ENCODE data around the gene SGPL1.
"Not testable (repeated sequence)": the region's sequence is repeated elsewhere in the genome, so short reads cannot be mapped to it uniquely, and the experiment has no call there.

SGPL1 gene

GRCh38 chr10:70815504-70816219, at the start of gene SGPL1:
Gene SGPL1, plus strand, starts transcription at chr10:70815948. Its CDS starts 906 bp downstream, at chr10:70816854.
- H3K4me1 Mint-ChIP-seq (ENCODE audit: low read depth) = peaks cover 44% of the 10 kb centered on the region
- H3K36me3 Mint-ChIP-seq = peaks cover 9% of the 10 kb centered on the region
- H3K9me3 Mint-ChIP-seq (ENCODE audit: low read depth) = no peaks in the 10 kb centered on the region
- peak within 1 kb of the TSS; percentile 95 for H3K27ac Mint-ChIP-seq
- no peaks in the 10 kb centered on the region for H3K27me3 Mint-ChIP-seq
- peak within 1 kb of the TSS; percentile 97 for H3K4me3 Mint-ChIP-seq

- H3K36me3 Mint-ChIP-seq; H3K4me3 Mint-ChIP-seq; H3K9me3 Mint-ChIP-seq (ENCODE audit: low read depth); H3K27ac Mint-ChIP-seq; H3K27me3 Mint-ChIP-seq; H3K4me1 Mint-ChIP-seq (ENCODE audit: low read depth): not testable (repeated sequence)
Measured at GRCh38 chr10:70768026-70768685, 47.6 kb upstream of the SGPL1 start.

GRCh38 chr10:70769121-70769520, 46.6 kb upstream of the SGPL1 start:
- H3K27ac Mint-ChIP-seq = no peak overlapping the region

GRCh38 chr10:70770001-70770400, 45.7 kb upstream of the SGPL1 start:
- H3K9me3 Mint-ChIP-seq (ENCODE audit: low read depth) = no peaks in the 10 kb centered on the region
- H3K27ac Mint-ChIP-seq = no peak overlapping the region
- no peak overlapping the region for H3K4me3 Mint-ChIP-seq
- no peaks in the 10 kb centered on the region for H3K4me1 Mint-ChIP-seq (ENCODE audit: low read depth)
- H3K36me3 Mint-ChIP-seq = no peaks in the 10 kb centered on the region
- peaks cover 1% of the 10 kb centered on the region for H3K27me3 Mint-ChIP-seq

More at GRCh38 chr10:70769121-70769520, 46.6 kb upstream of the SGPL1 start:
- H3K36me3 Mint-ChIP-seq = no peaks in the 10 kb centered on the region
- no peaks in the 10 kb centered on the region for H3K9me3 Mint-ChIP-seq (ENCODE audit: low read depth)
- no peak overlapping the region for H3K4me3 Mint-ChIP-seq
- peaks cover 1% of the 10 kb centered on the region for H3K27me3 Mint-ChIP-seq
- no peaks in the 10 kb centered on the region for H3K4me1 Mint-ChIP-seq (ENCODE audit: low read depth)

- H3K4me1 Mint-ChIP-seq (ENCODE audit: low read depth); H3K27me3 Mint-ChIP-seq; H3K36me3 Mint-ChIP-seq; H3K27ac Mint-ChIP-seq; H3K9me3 Mint-ChIP-seq (ENCODE audit: low read depth); H3K4me3 Mint-ChIP-seq: not testable (repeated sequence)
Measured at GRCh38 chr10:70770516-70770915, 45.2 kb upstream of the SGPL1 start.

GRCh38 chr10:70771311-70772194, 44.2 kb upstream of the SGPL1 start:
- H3K4me1 Mint-ChIP-seq (ENCODE audit: low read depth) = no peaks in the 10 kb centered on the region
- H3K27ac Mint-ChIP-seq = no peak overlapping the region
- no peaks in the 10 kb centered on the region for H3K9me3 Mint-ChIP-seq (ENCODE audit: low read depth)
- no peak overlapping the region for H3K4me3 Mint-ChIP-seq
- no peaks in the 10 kb centered on the region for H3K36me3 Mint-ChIP-seq
- peaks cover under 1% of the 10 kb centered on the region for H3K27me3 Mint-ChIP-seq

- H3K36me3 Mint-ChIP-seq = no peaks in the 10 kb centered on the region
- H3K27me3 Mint-ChIP-seq = no peaks in the 10 kb centered on the region
- no peaks in the 10 kb centered on the region for H3K9me3 Mint-ChIP-seq (ENCODE audit: low read depth)
- no peak overlapping the region for H3K4me3 Mint-ChIP-seq
- H3K27ac Mint-ChIP-seq = no peak overlapping the region
- no peaks in the 10 kb centered on the region for H3K4me1 Mint-ChIP-seq (ENCODE audit: low read depth)
Measured at GRCh38 chr10:70772627-70773026, 43.1 kb upstream of the SGPL1 start.

GRCh38 chr10:70773461-70773860, 42.3 kb upstream of the SGPL1 start:
- Mint-ChIP-seq H3K4me3 (no peak overlapping the region), H3K9me3 (ENCODE audit: low read depth) (no peaks in the 10 kb centered on the region), H3K27me3 (no peaks in the 10 kb centered on the region), H3K36me3 (no peaks in the 10 kb centered on the region), H3K27ac (no peak overlapping the region), H3K4me1 (ENCODE audit: low read depth) (no peaks in the 10 kb centered on the region)

GRCh38 chr10:70773965-70774809, 41.6 kb upstream of the SGPL1 start:
- Mint-ChIP-seq H3K4me3 (no peak overlapping the region), H3K9me3 (ENCODE audit: low read depth) (no peaks in the 10 kb centered on the region), H3K27ac (no peak overlapping the region), H3K4me1 (ENCODE audit: low read depth) (no peaks in the 10 kb centered on the region), H3K27me3 (no peaks in the 10 kb centered on the region), H3K36me3 (no peaks in the 10 kb centered on the region)

GRCh38 chr10:70774810-70775678, 40.7 kb upstream of the SGPL1 start:
- Mint-ChIP-seq H3K9me3 (ENCODE audit: low read depth) (no peaks in the 10 kb centered on the region), H3K36me3 (no peaks in the 10 kb centered on the region), H3K4me3 (no peak overlapping the region), H3K27ac (no peak overlapping the region), H3K27me3 (no peaks in the 10 kb centered on the region), H3K4me1 (ENCODE audit: low read depth) (no peaks in the 10 kb centered on the region)

- Mint-ChIP-seq H3K4me3 (no peak overlapping the region), H3K27ac (no peak overlapping the region), H3K4me1 (ENCODE audit: low read depth) (no peaks in the 10 kb centered on the region), H3K36me3 (no peaks in the 10 kb centered on the region), H3K27me3 (no peaks in the 10 kb centered on the region), H3K9me3 (ENCODE audit: low read depth) (no peaks in the 10 kb centered on the region)
Measured at GRCh38 chr10:70775679-70776454, 39.9 kb upstream of the SGPL1 start.

GRCh38 chr10:70776455-70777005, 39.2 kb upstream of the SGPL1 start:
- Mint-ChIP-seq H3K27ac (no peak overlapping the region), H3K4me1 (ENCODE audit: low read depth) (no peaks in the 10 kb centered on the region), H3K27me3 (no peaks in the 10 kb centered on the region)

More at GRCh38 chr10:70776455-70777005, 39.2 kb upstream of the SGPL1 start:
- Mint-ChIP-seq H3K36me3 (no peaks in the 10 kb centered on the region), H3K4me3 (no peak overlapping the region), H3K9me3 (ENCODE audit: low read depth) (no peaks in the 10 kb centered on the region)

Data from activated naive CD8-positive, alpha-beta T cell (primary cell).